ENCODE results near the gene AAMP.
A peak's percentile ranks its signal among the peaks of the same experiment; 100 is the strongest.

The AAMP gene

GRCh38 chr2:218221000-218221399 lies 48.9 kb downstream of the AAMP start:
- no peak for DNase-seq (ENCODE audit: low read depth)

- no peak for DNase-seq (ENCODE audit: low read depth)
Measured at GRCh38 chr2:218219934-218220333, 50.0 kb downstream of the AAMP start.

- DNase-seq (ENCODE audit: low read depth): no peak
Measured at GRCh38 chr2:218218268-218219185, 51.4 kb downstream of the AAMP start.

GRCh38 chr2:218217360-218218267 lies 52.3 kb downstream of the AAMP start:
- peak; percentile 52 for DNase-seq (ENCODE audit: low read depth)

- DNase-seq (ENCODE audit: low read depth): peak; percentile 93
Measured at GRCh38 chr2:218216674-218217359, 53.1 kb downstream of the AAMP start, which contains the start of gene ARPC2. ARPC2 (plus strand) TSS chr2:218217189; CDS start chr2:218217471, 282 bp downstream.

- no peak for DNase-seq (ENCODE audit: low read depth)
Measured at GRCh38 chr2:218216336-218216673, 53.6 kb downstream of the AAMP start.
